HG02623 (cell line): ENCODE data around the gene PPBP.
"Not testable (repeated sequence)": the region's sequence is repeated elsewhere in the genome, so short reads cannot be mapped to it uniquely, and the experiment has no call there.

Experiments used
- ATAC-seq: cut with Tn5 transposase; IDR thresholded peaks from one replicate; pipeline ENCODE4 v1.9.1; 2021; ENCODE audit warnings: moderate library complexity; ENCODE audit not compliant: unreplicated experiment

PPBP gene

DNA sequence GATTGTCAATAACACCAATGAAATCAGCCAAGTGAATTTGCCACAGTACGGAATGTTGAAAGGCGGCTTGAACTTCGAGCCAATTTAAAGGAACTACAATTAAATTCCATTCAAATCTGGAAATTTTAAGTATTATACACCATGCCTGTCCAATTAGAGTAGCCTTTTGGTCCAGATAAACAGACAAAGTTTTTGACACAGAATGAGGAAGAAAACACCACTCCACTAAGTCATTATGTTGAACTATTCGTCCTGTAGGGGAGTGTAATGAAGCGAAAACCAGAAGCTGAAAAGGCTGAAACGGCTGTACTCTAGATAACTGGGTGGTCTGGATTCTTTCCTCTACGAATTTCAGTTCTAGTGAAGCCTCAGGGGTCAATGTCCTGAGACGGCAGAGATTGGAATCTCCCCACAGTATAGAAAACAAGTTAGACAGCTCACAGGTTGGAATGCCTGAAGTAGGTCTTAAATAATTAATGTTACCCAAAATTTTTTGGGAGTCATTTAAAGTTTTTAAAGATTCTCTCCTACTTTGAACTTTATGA, 37.5 kb downstream of the PPBP start:
- not testable (repeated sequence) for ATAC-seq

DNA sequence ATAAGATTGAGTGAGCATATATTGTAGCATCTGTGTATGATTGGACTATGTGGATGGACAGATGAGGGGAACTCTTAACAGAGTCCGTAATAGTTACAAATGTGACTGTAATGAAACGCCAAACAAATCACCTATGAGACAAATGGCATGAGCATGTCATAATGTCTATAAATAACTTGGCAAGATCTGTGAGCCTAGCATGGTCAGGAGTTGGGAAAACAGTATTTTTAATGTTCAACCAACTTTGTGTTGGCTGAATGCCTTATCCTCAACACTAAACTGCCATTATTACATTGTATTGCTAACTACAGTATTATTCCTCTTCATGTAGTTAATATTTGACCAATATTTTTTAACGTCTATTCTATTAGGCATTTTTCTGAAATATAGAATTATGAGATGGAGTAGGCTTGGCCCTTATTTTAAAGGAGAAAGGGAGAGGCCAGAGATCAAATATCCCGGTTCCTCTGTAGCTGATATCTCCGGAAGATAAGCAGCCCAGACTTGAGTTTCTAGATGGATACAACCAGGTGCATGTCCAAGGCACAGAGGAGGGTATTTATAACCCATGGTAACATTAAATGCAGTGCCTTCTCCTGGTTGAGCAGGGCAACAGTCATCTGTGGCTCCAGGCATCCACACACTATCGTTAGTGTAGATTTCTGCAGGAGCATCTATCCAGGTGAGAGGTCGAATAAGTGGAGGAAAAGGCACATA, 38.8 kb downstream of the PPBP start:
- ATAC-seq, result no peak

DNA sequence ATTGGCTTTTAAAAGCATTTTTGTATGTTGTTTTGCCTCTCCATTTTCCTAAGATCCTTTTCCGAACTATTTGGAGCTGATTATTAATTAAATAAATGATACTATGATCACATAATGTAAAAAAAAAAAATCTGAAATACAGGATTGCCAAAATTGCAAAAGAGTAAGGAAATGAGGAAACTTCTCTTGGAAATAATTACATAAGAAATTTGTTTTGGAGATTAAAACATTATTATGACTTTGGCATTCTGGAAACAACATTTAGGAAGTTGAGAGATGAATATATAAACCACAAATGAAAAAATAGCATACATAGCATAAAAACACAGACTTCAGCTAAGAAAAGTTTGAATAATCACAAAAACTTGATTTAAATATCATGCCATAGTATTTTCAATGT, 39.7 kb downstream of the PPBP start:
- ATAC-seq, result no peak

DNA sequence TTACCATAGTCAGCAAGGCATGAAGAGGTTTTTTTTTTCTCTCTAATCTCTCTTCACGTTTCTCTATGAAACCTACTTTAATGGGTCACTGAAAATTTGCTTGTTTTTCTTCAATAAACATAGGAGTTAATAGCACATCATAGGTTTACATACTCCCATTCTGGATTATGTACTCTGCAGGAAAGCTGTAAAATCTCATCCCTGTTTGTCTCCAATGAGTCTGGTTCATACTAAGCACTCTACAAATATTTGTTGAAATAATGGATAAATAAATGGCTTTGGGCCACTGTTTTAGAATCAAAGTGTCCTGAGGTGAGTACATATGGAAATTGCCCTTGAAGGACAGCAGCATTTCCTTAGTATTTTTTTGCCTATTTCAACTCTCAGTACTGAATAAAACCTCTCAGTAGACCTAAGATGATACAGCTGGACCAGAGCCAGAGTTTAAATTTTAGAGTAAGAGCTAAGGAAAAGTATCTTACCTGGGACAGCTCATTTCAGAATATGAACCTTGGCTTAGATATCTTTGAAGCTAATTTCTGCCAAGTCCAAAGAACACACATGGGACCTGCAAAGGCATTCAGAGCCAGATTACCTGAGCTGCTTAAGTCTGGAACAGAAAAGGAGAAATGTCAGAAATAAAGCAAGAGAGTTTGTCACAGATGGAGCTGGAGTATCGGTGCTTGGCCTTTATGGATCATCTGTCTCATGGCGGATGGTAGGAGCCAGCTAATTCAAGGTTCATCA, 40.6 kb downstream of the PPBP start:
- no peak for ATAC-seq

DNA sequence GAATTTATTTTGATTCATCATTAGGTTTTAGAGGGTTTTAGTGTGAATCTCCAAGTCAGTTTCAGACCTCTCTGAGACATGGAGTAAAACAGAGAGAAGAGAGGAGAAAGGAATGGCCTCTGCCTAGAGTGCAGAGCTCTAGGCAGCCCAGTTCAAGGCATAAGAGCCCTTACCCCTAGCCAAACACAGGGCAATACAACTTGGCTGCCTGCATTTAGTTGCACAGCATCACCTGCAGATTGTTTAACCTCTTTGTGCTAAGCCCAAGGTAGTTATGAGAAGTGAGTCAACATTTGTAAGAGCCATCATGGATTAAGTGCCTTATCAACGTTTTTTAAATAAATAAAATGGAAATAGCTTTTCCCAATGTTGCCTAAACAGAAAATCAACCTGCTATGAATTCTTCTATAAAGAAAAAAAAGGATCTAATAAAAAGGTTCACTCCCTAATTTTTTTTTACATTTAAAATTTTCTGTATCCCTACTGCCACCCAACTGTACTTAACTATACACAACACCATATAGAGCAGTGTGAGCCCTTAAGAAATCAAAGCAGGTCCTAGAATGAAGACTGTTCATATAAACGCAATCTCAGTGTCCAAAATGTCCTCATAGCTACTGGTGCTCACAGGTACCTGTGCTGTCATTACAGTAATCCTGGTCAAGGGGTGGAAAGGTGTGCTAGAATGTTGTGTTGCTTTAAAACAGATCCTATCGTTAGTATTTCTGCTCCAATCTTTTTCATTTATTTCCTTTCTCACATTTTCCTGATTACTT, 42.1 kb downstream of the PPBP start:
- no peak for ATAC-seq

DNA sequence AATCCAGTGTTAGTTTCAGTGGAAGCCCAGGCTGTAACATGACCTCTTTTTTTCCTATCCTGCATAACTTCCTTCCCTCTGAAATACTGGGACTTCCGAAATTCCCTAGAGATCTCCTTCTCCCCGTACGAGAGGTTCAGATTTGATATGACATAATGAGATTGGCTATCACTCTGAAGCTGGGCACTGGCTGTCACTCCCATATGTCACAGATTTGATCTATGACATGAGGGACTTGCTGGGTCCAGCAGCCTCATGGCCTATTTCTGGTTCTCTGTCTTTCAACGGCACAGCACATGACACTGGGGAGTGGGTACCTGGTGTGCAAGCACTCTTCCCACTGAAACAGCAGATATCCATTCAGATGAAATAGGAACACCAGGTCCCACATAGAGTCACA, 42.9 kb downstream of the PPBP start:
- ATAC-seq, result no peak

DNA sequence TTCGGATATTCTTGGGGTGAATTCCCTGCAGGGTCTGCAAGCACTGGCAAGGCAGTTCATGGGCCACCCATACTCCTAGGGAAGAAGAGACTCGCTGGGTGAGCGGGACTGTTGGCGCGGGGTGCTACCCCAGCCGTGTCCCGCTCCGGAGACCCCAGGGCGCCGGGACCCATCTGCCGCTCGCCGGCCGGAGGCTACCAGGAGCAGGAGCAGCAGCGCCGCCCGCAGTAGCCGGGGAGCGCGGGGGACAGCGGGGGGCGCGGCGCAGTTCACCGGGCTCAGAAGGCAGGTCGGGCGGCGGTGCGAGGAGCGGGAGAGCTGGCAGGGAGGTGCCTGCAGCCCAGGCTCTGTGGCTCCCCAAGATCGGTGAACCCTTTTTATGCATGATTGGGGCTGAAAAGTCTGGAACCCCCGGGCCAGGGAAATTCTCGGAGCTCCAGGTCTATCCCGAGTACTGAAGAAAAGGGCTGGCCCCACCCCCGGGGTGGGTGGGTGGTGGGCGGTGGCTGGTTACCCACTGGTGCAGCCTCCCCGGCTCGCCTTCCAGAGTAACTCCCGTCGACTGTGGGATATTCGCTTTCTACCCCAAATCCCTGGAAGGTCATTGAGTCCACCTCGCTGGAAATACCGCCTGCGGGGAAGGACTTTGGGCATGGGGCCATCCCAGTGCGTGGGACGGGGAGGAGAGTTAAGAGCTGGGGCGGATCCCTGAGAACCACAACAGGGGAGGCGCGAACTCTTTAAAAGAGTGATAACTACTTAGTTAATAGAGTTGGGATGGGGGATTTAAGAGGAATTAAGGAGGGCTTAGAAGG, 43.7 kb downstream of the PPBP start:
- ATAC-seq, result no peak

DNA sequence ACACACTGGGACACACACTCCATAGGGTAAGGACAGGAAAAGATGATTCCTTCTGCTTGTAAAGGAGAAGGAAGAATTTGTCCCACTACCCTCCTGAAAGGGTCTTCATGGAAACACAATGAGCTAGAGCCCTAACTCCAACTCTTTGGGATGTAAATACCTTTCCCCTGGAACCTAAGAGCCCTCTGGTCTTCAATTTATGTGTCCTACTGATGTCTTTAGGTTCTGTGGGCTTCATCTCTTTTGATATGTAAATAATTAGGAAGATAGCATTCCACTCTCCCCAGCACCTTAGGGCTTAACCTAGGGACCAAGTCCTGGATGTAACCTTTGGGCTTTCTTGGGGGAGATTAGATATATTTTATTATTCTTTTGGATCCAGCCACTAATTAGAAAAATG, 44.4 kb downstream of the PPBP start:
- no peak for ATAC-seq

DNA sequence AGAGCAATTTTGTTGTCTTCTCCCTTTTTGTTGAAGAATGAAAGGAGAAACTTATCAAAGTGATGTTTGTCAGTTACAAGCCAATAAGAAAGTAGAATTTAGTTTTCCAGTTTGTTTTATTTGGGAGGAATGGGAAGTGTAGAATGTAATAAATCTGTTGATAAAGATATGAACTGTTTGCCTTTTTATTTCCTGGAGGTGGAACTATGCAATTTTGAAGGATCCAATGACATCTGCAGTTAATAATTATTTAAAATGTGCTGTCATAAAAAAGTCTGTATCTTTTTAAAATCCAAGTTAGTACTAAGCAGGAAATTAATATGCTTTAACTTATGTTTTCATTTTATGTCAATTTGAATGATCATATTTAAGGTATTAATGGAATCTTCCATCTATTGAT, 51.0 kb downstream of the PPBP start:
- no peak for ATAC-seq
